ENCODE data around the gene DAW1. TPM values are rescaled to one million over a fixed set of nuclear protein-coding genes. Genes with fewer than 3 reads are reported as not detected.
"Not testable (repeated sequence)": the region's sequence is repeated elsewhere in the genome, so short reads cannot be mapped to it uniquely, and the experiment has no call there.

DAW1 gene
- total and polyA plus RNA-seq, 2 experiments from 2014 or later = 0.81 to 2.1 TPM

GRCh38 chr2:227932403-227932802 lies 61.0 kb downstream of the DAW1 start:
- 37 to 46% methylated on average over 2 of the region's 2 CpGs for WGBS, 2 experiments (ENCODE audit: low coverage in 1 of 2, low lambda C conversion rate in 2 of 2, missing lambda C conversion rate in 2 of 2)

DNA sequence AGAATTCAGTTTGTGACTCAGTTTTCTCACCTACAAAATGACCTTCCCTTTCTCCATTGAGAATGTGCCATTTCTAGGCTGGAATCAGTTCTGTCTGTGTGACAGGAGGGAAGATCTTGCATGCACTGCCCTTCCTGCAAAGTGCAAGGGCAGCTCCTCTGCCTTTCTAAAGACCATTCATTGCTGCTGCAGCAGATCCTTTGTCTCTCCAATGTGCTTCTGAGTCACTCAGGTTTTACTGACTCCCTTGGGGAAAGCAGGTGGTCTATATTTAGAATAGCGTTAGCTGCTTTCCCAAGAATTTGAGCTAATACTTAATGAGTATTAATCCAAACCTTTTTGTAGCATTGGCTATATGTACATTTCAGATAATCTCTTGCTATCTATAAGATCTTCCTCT lies 62.5 kb downstream of the DAW1 start:
- Histone ChIP-seq H4K20me1 (ENCODE audit: insufficient read depth) (no peaks in the 10 kb centered on the region), H3K9ac (no peak overlapping the region), H3K27me3 (replicated peaks; ENCODE audit: insufficient read depth) (no peaks in the 10 kb centered on the region; the same call in 1 of the 2 replicates), H3K9me2 (ENCODE audit: insufficient read depth) (no peaks in the 10 kb centered on the region), H3K4me1 (ENCODE audit: insufficient read depth) (no peaks in the 10 kb centered on the region), H3K79me2 (ENCODE audit: insufficient read depth) (no peaks in the 10 kb centered on the region), H3K27ac (no peak overlapping the region), H2AFZ (no peak overlapping the region), H3K9me3 (ENCODE audit: low read depth) (no peaks in the 10 kb centered on the region), H3K4me2 (ENCODE audit: unreplicated experiment) (no peak overlapping the region), H3F3A (ENCODE audit: insufficient read depth) (no peaks in the 10 kb centered on the region), H3K36me3 (ENCODE audit: low read depth) (no peaks in the 10 kb centered on the region), H3K4me3 (no peak overlapping the region)
- DNase-seq = no peak
- TF ChIP-seq EZH2phosphoT487 (IDR thresholded peaks at IDR 0.05; ENCODE audit: insufficient read depth, low read depth) (no peak), EZH2 (IDR thresholded peaks at IDR 0.05; ENCODE audit: insufficient read depth, poor library complexity, severe bottlenecking) (no peak)
- in situ Hi-C loops (cut with MboI) = no loop called here
- WGBS, 2 experiments (ENCODE audit: low coverage in 1 of 2, low lambda C conversion rate in 2 of 2, missing lambda C conversion rate in 2 of 2) = 87 to 92% methylated on average over 1 of the region's 1 CpG

More at GRCh38 chr2:227932403-227932802, 61.0 kb downstream of the DAW1 start:
- H3F3A ChIP-seq (ENCODE audit: insufficient read depth) = no peaks in the 10 kb centered on the region
- H3K79me2 ChIP-seq (ENCODE audit: insufficient read depth) = no peaks in the 10 kb centered on the region
- H3K4me2 ChIP-seq (ENCODE audit: unreplicated experiment) = no peak overlapping the region
- no peaks in the 10 kb centered on the region for H3K27me3 ChIP-seq (replicated peaks; ENCODE audit: insufficient read depth)
- no peak overlapping the region for H3K4me3 ChIP-seq
- no peaks in the 10 kb centered on the region for H3K36me3 ChIP-seq (ENCODE audit: low read depth)
- DNase-seq = no peak
- H3K9ac ChIP-seq = no peak overlapping the region
- no peaks in the 10 kb centered on the region for H3K4me1 ChIP-seq (ENCODE audit: insufficient read depth)
- in situ Hi-C loops (cut with MboI) = no loop called here
- H2AFZ ChIP-seq = no peak overlapping the region
- H3K9me3 ChIP-seq (ENCODE audit: low read depth) = no peaks in the 10 kb centered on the region
- no peaks in the 10 kb centered on the region for H4K20me1 ChIP-seq (ENCODE audit: insufficient read depth)
- H3K27ac ChIP-seq = no peak overlapping the region
- H3K9me2 ChIP-seq (ENCODE audit: insufficient read depth) = no peaks in the 10 kb centered on the region
- TF ChIP-seq EZH2 (IDR thresholded peaks at IDR 0.05; ENCODE audit: insufficient read depth, poor library complexity, severe bottlenecking) = no peak
- TF ChIP-seq EZH2phosphoT487 (IDR thresholded peaks at IDR 0.05; ENCODE audit: insufficient read depth, low read depth) = no peak

DNA sequence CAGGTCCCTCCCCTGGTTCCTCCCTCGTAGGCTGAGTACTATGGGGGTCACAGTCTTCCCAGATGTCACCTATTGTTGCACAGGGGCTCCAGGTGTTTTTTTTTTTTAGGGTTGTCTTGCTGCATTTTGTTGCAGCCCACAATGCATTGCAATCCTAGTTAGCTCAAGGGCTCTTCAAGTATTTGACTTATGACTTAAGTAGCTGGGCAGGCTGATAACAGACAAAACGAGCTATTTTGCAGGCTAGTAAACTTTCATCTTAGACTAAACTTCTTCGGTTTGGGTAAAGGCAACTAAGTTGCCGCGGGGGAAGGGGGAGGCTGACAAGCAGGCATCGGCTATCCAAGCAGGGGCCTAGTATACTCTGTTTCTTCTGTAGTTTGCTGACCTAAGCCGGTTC lies 64.8 kb downstream of the DAW1 start:
- H3K27me3 ChIP-seq (replicated peaks; ENCODE audit: insufficient read depth); H2AFZ ChIP-seq; H3K79me2 ChIP-seq (ENCODE audit: insufficient read depth); H3K4me2 ChIP-seq (ENCODE audit: unreplicated experiment); H3K36me3 ChIP-seq (ENCODE audit: low read depth); H3K4me3 ChIP-seq; in situ Hi-C loops (cut with MboI); H4K20me1 ChIP-seq (ENCODE audit: insufficient read depth); H3K9me2 ChIP-seq (ENCODE audit: insufficient read depth); H3K4me1 ChIP-seq (ENCODE audit: insufficient read depth); H3K9ac ChIP-seq; H3K9me3 ChIP-seq (ENCODE audit: low read depth); H3F3A ChIP-seq (ENCODE audit: insufficient read depth); DNase-seq; H3K27ac ChIP-seq: not testable (repeated sequence)
- 61 to 64% methylated on average over 7 of the region's 7 CpGs for whole genome bisulfite sequencing, 2 experiments (ENCODE audit: low coverage in 1 of 2, low lambda C conversion rate in 2 of 2, missing lambda C conversion rate in 2 of 2)

DNA sequence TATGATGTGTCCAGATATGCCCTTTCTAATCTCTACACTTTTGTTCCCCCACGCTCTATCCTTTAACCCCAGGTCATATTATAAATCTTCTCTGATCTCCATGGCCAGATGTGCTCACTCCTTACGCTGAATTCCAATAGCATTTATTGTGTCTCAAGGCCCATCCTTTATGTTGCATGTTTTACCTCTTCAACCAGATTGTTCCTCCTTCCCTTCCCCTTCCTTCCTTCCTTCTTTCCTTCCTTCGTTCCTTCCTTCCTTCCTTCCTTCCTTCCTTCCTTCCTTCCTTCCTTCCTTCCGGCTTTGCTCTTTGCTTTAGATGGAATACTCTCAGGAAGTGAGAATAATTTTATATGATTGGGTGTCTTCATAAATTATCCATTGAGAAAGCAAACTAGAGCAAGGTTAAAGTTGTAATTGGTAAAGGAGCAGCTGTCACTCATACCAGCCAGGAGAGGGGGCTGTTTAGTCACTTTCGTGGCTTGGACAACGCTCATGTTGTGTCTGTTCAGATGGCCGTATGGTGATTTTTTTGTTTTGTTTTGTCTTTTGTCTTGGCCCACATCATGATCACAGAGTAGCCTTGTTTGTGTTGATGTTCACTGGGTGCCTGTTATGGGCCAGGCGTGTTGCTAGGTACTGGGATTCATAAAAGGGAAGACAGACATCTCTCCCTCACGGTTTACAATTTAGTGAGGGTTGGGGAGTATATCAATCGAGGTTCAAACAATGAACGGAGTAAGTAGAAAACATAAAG lies 68.0 kb downstream of the DAW1 start:
- Histone ChIP-seq H3K36me3 (ENCODE audit: low read depth) (no peaks in the 10 kb centered on the region), H3F3A (ENCODE audit: insufficient read depth) (no peaks in the 10 kb centered on the region), H3K4me1 (ENCODE audit: insufficient read depth) (no peaks in the 10 kb centered on the region), H3K4me3 (no peak overlapping the region), H3K9me2 (ENCODE audit: insufficient read depth) (no peaks in the 10 kb centered on the region), H3K27me3 (replicated peaks; ENCODE audit: insufficient read depth) (no peaks in the 10 kb centered on the region; the same call in 1 of the 2 replicates), H4K20me1 (ENCODE audit: insufficient read depth) (no peaks in the 10 kb centered on the region), H3K9ac (no peak overlapping the region), H3K27ac (no peak overlapping the region), H3K4me2 (ENCODE audit: unreplicated experiment) (no peak overlapping the region), H2AFZ (no peak overlapping the region), H3K9me3 (ENCODE audit: low read depth) (no peaks in the 10 kb centered on the region), H3K79me2 (ENCODE audit: insufficient read depth) (no peaks in the 10 kb centered on the region)
- WGBS, 2 experiments (ENCODE audit: low coverage in 1 of 2, low lambda C conversion rate in 2 of 2, missing lambda C conversion rate in 2 of 2) = 48 to 52% methylated on average over 10 to 11 of the region's 11 CpGs
- in situ Hi-C loops (cut with MboI) = no loop called here
- peak; percentile 39 for DNase-seq
- no peak for TF ChIP-seq EZH2 (IDR thresholded peaks at IDR 0.05; ENCODE audit: insufficient read depth, poor library complexity, severe bottlenecking)
- no peak for TF ChIP-seq EZH2phosphoT487 (IDR thresholded peaks at IDR 0.05; ENCODE audit: insufficient read depth, low read depth)

All from GM23248 (cell line).